Kidney (tissue), 14 donors: ENCODE data around the gene SH3TC2. TPM values are rescaled to one million over a fixed set of nuclear protein-coding genes. Genes with fewer than 3 reads are reported as not detected.

Source experiments
- DNase-seq, 5 donors: peaks; one replicate each; pipeline ENCODE4 v3.0.0-alpha.2; 2013 to 2020
- FAIRE-seq: peaks from 2 replicates; lab custom pipeline; 2012; peaks lifted over from hg19 to GRCh38; lab: Jason Lieb, UNC
- H3K27ac ChIP-seq, 2 donors: one replicate each; pipeline ENCODE4 v1.7.0; 2013; ENCODE audit warnings: low read depth in 2 of 2, low read length in 2 of 2, inconsistent platforms in 1 of 2
- H3K27me3 ChIP-seq: one replicate; pipeline ENCODE4 v1.7.1; 2013; ENCODE audit warnings: low read length, inconsistent platforms; ENCODE audit not compliant: control insufficient read depth, insufficient read depth
- H3K36me3 ChIP-seq, 3 donors: one replicate each; pipeline versions ENCODE4 v1.7.0 to v1.7.1; 2013; ENCODE audit warnings: low read length in 3 of 3, control low read depth in 1 of 3, inconsistent platforms in 1 of 3; ENCODE audit not compliant: insufficient read depth in 3 of 3, control insufficient read depth in 2 of 3
- H3K4me1 ChIP-seq, 3 donors: one replicate each; pipeline versions ENCODE4 v1.7.0 to v1.7.1; 2013; ENCODE audit warnings: low read length in 3 of 3, inconsistent platforms in 1 of 3, low read depth in 1 of 3; ENCODE audit not compliant: control insufficient read depth in 2 of 3, insufficient read depth in 2 of 3
- H3K4me3 ChIP-seq, 3 donors: one replicate each; pipeline versions ENCODE4 v1.7.0 to v1.8.1; 2013; ENCODE audit warnings: low read length in 3 of 3, control low read depth in 1 of 3, inconsistent platforms in 1 of 3
- H3K9ac ChIP-seq, 3 donors: one replicate each; pipeline versions ENCODE4 v1.7.0 to v1.7.1; 2013; ENCODE audit warnings: low read length in 3 of 3, control low read depth in 1 of 3, inconsistent platforms in 1 of 3
- H3K9me3 ChIP-seq, 3 donors: one replicate each; pipeline versions ENCODE4 v1.7.0 to v1.7.1; 2013; ENCODE audit warnings: low read length in 3 of 3, control low read depth in 1 of 3, inconsistent platforms in 1 of 3; ENCODE audit not compliant: control insufficient read depth in 2 of 3, insufficient read depth in 1 of 3
- intact Hi-C: fragments of 100-400 bp; cut with DNase I; formaldehyde crosslinking; loops from one replicate; pipeline ENCODE4 v1.11.1; 2022
- polyA plus RNA-seq: library from polyadenylated mRNA; stranded (reverse); fragments of 350-450 nt; fragmentation: Illumina TruSeq; extraction: RNeasy Lipid Tissue Mini Kit (QIAGEN cat#74804); gene quantifications from one replicate; pipeline ENCODE4 v1.2.3, GENCODE V29; 2014; ENCODE audit warnings: low read depth, low replicate concordance; ENCODE audit not compliant: insufficient read depth
- total RNA-seq: library from RNA; stranded (reverse); fragmentation: NEBNext Ultra II Directional; extraction: Animal tissue kit (Norgen Biotek cat#: 25700); gene quantifications from one replicate; pipeline ENCODE4 v1.2.1, GENCODE V29; 2021
- TF ChIP-seq, protein P1 (sequence below): IDR thresholded peaks from 3 replicates; pipeline ENCODE4 v1.5.1; 2012; ENCODE audit warnings: mild to moderate bottlenecking, moderate library complexity, borderline replicate concordance; ENCODE audit not compliant: insufficient read depth; ENCODE audit errors: extremely low read depth
- donor health status: control.
- donor health status: control.
- donor health status: control.
- donor health status: control.
- donor health status: control.
- donor health status: DM: yes; HTN: yes; CAD: no.
- donor health status: Normal renal cell carcinoma (clear cell type).

SH3TC2 gene
- total and polyA plus RNA-seq, 2 donors from 2014 or later: 0.17 to 1.3 TPM

DNA sequence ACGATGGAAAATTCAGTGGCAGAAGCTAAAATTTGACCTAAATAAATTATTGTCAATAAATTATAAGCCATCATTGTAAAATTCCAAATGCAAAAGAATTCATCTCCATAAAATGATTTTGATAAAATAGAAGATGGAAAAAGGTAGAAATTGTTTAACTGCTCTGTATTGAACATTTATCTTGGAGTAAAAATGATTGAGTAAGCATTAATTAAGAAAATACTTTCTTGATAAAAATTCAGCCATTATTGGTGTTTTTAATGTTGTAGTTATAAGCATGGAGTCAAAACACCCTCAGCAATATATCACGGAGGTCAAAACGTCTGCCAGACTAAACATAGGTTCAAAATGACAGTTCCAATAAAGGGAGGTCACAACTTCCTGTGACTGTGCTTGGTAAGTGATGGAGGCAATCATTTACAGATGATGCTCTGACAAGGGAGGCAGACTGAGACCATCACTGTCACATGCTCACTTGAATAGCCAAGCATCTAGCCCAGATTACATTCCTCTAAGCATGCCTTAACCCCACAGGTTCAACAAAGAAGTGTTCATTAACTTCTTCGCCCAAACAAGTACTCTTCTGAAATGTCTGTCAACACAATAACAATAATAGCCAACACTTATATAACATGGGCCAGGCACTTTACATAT, 69.5 kb downstream of the SH3TC2 start:
- Histone ChIP-seq H3K36me3 (no peaks in the 10 kb centered on the region), H3K27ac (no peak overlapping the region), H3K9me3 (no peaks in the 10 kb centered on the region), H3K4me3 (no peak overlapping the region), H3K4me1 (no peaks in the 10 kb centered on the region), H3K27me3 (no peaks in the 10 kb centered on the region), H3K9ac (no peak overlapping the region)
- intact Hi-C loops: no loop called here
- no peak for FAIRE-seq
- DNase-seq: no peak
- TF ChIP-seq, protein P1, sequence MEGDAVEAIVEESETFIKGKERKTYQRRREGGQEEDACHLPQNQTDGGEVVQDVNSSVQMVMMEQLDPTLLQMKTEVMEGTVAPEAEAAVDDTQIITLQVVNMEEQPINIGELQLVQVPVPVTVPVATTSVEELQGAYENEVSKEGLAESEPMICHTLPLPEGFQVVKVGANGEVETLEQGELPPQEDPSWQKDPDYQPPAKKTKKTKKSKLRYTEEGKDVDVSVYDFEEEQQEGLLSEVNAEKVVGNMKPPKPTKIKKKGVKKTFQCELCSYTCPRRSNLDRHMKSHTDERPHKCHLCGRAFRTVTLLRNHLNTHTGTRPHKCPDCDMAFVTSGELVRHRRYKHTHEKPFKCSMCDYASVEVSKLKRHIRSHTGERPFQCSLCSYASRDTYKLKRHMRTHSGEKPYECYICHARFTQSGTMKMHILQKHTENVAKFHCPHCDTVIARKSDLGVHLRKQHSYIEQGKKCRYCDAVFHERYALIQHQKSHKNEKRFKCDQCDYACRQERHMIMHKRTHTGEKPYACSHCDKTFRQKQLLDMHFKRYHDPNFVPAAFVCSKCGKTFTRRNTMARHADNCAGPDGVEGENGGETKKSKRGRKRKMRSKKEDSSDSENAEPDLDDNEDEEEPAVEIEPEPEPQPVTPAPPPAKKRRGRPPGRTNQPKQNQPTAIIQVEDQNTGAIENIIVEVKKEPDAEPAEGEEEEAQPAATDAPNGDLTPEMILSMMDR: no peak

DNA sequence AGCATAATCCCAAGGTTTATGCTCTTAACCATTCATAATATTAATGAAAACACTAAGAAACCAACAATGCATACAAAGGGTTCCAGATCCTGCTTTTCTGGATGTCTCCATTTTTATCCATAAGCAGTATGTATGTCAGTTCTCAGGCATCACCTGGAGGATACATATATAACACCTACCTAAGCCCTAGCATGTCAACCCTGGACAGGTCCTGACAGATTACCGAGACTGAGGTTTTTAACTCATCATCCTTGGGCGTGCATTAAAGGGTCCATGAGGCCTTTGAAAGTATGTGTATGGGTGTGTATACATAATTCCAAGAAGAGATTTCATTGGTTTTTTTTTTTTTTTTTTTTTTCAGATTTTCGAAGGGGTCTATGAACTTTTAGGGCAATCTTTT, 70.6 kb downstream of the SH3TC2 start:
- DNase-seq: no peak
- no peak overlapping the region for H3K9ac ChIP-seq
- FAIRE-seq: no peak
- H3K9me3 ChIP-seq: no peaks in the 10 kb centered on the region
- no peaks in the 10 kb centered on the region for H3K4me1 ChIP-seq
- intact Hi-C loops: no loop called here
- TF ChIP-seq, protein P1: no peak
- no peak overlapping the region for H3K4me3 ChIP-seq
- no peaks in the 10 kb centered on the region for H3K27me3 ChIP-seq
- H3K36me3 ChIP-seq: no peaks in the 10 kb centered on the region
- H3K27ac ChIP-seq: no peak overlapping the region

DNA sequence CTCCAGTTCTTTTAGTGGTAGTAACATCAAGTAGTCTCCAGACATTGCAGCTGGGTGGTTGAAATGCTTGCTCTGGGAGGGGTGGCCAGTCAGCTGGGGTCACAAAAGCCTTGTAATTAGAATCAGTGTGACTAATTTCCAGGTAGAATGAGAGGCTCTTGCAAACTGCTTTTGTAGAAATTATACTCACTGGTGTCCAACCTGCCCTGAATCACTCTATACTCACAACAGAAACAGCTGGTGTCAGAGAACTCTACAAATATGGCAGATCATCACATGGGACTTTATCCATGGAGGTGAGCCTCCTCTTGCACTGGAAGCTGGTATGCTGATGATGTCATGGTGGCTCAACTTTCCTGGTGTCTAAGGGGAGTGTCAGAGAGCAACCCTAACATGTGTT, 71.3 kb downstream of the SH3TC2 start:
- no peak overlapping the region for H3K9ac ChIP-seq

More for the DNA sequence above, 71.3 kb downstream of the SH3TC2 start:
- FAIRE-seq (no peak), DNase-seq (no peak)
- TF ChIP-seq, protein P1: no peak
- intact Hi-C loops: no loop called here
- Histone ChIP-seq H3K27ac (no peak overlapping the region), H3K9me3 (no peaks in the 10 kb centered on the region), H3K36me3 (no peaks in the 10 kb centered on the region), H3K4me1 (no peaks in the 10 kb centered on the region), H3K27me3 (no peaks in the 10 kb centered on the region), H3K4me3 (no peak overlapping the region)
